Stomach (tissue), 9 donors: ENCODE results near the gene CREB5. TPM values are rescaled to one million over a fixed set of nuclear protein-coding genes. Genes with fewer than 3 reads are reported as not detected.

ENCODE experiments used
- DNase-seq, 2 donors: peaks; one replicate each; pipeline versions ENCODE4 v3.0.0 to v3.0.0-alpha.2; 2013 to 2019
- H3K27ac ChIP-seq, 5 donors: fragments of 200-600 bp in 4 of 5; sonication (generic) in 4 of 5; one replicate each; pipeline ENCODE4 v1.5.1; 2013 to 2019; ENCODE audit warnings: mild to moderate bottlenecking in 1 of 5, moderate library complexity in 1 of 5
- H3K27me3 ChIP-seq, 3 donors: fragments of 200-600 bp; sonication (generic); one replicate each; pipeline ENCODE4 v1.5.1; 2017 to 2019; ENCODE audit warnings: mixed run types in 1 of 3
- H3K36me3 ChIP-seq, 4 donors: fragments of 200-600 bp; sonication (generic); 1 replicate in 3 of 4; 2 replicates in 1 of 4; pipeline ENCODE4 v1.5.1; 2016 to 2019
- H3K4me1 ChIP-seq, 4 donors: fragments of 200-600 bp; sonication (generic); one replicate each; pipeline ENCODE4 v1.5.1; 2016 to 2019
- H3K4me3 ChIP-seq, 4 donors: fragments of 200-600 bp; sonication (generic) in 3 of 4; one replicate each; pipeline ENCODE4 v1.5.1; 2016 to 2019; ENCODE audit warnings: mild to moderate bottlenecking in 1 of 4
- H3K9me3 ChIP-seq, 4 donors: fragments of 200-600 bp; sonication (generic); one replicate each; pipeline ENCODE4 v1.5.1; 2016 to 2019
- EP300 ChIP-seq: sonication (generic); formaldehyde crosslinking; IDR thresholded peaks from one replicate; pipeline ENCODE4 v1.6.1; 2017; ENCODE audit warnings: antibody characterized with exemption
- POLR2A ChIP-seq, 4 donors: fragments of 450-650 bp; IDR thresholded peaks; one replicate each; pipeline ENCODE4 v1.6.1; 2016; ENCODE audit warnings: antibody characterized with exemption in 4 of 4, control low read depth in 2 of 4, mild to moderate bottlenecking in 1 of 4, moderate library complexity in 1 of 4
- POLR2AphosphoS5 ChIP-seq, 3 donors: sonication (generic); formaldehyde crosslinking; IDR thresholded peaks; one replicate each; pipeline ENCODE4 v1.6.1; 2016; ENCODE audit warnings: antibody characterized with exemption in 3 of 3
- WGBS, 5 donors: extraction: QIAGEN DNeasy Blood & Tissue Kit in 3 of 5; methylation state at CpG; one replicate each; pipeline versions ENCODE4 v1.1.5 to v1.1.7; 2013 to 2018; 5-methylcytosine and 5-hydroxymethylcytosine counted together
- intact Hi-C: fragments of 100-400 bp; cut with DNase I; formaldehyde crosslinking; loops from one replicate; pipeline ENCODE4 v1.15.1; 2023; ENCODE audit warnings: low total_unique reads
- polyA plus RNA-seq, 3 donors: library from polyadenylated mRNA; stranded (reverse); fragments of 200-250 nt; gene quantifications; one replicate each; pipeline ENCODE4 v1.2.3, GENCODE V29; 2013
- total RNA-seq, 5 donors: library from RNA; depleted of rRNA; stranded (reverse); fragments of >200 nt; gene quantifications; one replicate each; pipeline versions ENCODE4 v1.1.0 to v1.2.3, GENCODE V29; 2014 to 2016
- TF ChIP-seq, protein P1 (sequence below), 7 experiments: fragments of 450-650 bp in 4 of 7; fragments of 200-600 bp in 3 of 7; sonication (generic) in 3 of 7; IDR thresholded peaks; one replicate each; pipeline ENCODE4 v1.5.1; 2016 to 2019; ENCODE audit warnings: antibody characterized with exemption in 7 of 7, control low read depth in 2 of 7, mild to moderate bottlenecking in 1 of 7
- donor health status: healthy with polysubstance abuse.
- donor health status: Bipolar disorder and iron deficiency.
- donor health status: healthy.

Gene CREB5
- total and polyA plus RNA-seq, 8 donors, result 0.68 to 30.3 (median 1.5) TPM; not detected in 1

DNA sequence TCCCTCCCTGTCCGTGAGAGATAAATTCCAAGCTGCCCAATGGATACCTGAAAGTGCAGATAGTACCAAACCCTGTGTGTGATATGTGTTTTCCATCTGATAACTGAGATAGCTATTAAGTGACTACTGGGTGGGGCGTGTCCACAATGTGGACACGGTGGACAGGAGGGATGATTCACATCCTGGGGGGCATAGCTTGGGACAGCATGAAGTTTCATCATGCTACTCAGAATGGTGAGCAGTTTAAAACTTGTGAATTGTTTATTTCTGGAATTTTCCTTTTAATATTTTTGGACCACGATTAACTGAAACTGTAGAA, 158.6 kb downstream of the CREB5 start:
- H3K27me3 ChIP-seq, result peaks cover 0 to 53% (median 8%) of the 10 kb centered on the region in 3 donors
- no peak overlapping the region for H3K27ac ChIP-seq
- no peak for DNase-seq
- no peak overlapping the region for H3K4me3 ChIP-seq
- H3K36me3 ChIP-seq, result no peaks in the 10 kb centered on the region
- intact Hi-C loops, result no loop called here
- H3K9me3 ChIP-seq, result no peaks in the 10 kb centered on the region
- TF ChIP-seq, protein P1, sequence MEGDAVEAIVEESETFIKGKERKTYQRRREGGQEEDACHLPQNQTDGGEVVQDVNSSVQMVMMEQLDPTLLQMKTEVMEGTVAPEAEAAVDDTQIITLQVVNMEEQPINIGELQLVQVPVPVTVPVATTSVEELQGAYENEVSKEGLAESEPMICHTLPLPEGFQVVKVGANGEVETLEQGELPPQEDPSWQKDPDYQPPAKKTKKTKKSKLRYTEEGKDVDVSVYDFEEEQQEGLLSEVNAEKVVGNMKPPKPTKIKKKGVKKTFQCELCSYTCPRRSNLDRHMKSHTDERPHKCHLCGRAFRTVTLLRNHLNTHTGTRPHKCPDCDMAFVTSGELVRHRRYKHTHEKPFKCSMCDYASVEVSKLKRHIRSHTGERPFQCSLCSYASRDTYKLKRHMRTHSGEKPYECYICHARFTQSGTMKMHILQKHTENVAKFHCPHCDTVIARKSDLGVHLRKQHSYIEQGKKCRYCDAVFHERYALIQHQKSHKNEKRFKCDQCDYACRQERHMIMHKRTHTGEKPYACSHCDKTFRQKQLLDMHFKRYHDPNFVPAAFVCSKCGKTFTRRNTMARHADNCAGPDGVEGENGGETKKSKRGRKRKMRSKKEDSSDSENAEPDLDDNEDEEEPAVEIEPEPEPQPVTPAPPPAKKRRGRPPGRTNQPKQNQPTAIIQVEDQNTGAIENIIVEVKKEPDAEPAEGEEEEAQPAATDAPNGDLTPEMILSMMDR (IDR thresholded peaks at IDR 0.05), result no peak
- no peak for TF ChIP-seq POLR2A (IDR thresholded peaks at IDR 0.05)
- H3K4me1 ChIP-seq, result peaks cover 12 to 21% (median 19%) of the 10 kb centered on the region in 4 donors
- WGBS, 5 donors, result 57 to 74% (median 70%) methylated on average over 4 of the region's 4 CpGs

GRCh38 chr7:28571405-28571804, 159.1 kb downstream of the CREB5 start:
- Histone ChIP-seq H3K36me3 (no peaks in the 10 kb centered on the region), H3K4me1 (peaks cover 12 to 21% (median 19%) of the 10 kb centered on the region in 4 donors), H3K27me3 (peaks cover 0 to 58% (median 12%) of the 10 kb centered on the region in 3 donors), H3K9me3 (no peaks in the 10 kb centered on the region), H3K27ac (no peak overlapping the region), H3K4me3 (no peak overlapping the region)
- intact Hi-C loops, result no loop called here
- TF ChIP-seq, protein P1 (IDR thresholded peaks at IDR 0.05), result no peak
- TF ChIP-seq EP300, result no peak
- no peak for DNase-seq
- 93 to 98% (median 94%) methylated on average over 4 of the region's 4 CpGs for WGBS, 5 donors

GRCh38 chr7:28572321-28573058, 160.2 kb downstream of the CREB5 start:
- H3K9me3 ChIP-seq, result no peaks in the 10 kb centered on the region
- H3K27me3 ChIP-seq, result peaks cover 0 to 67% (median 12%) of the 10 kb centered on the region in 3 donors
- DNase-seq, result peak in 1 of 2 donors; percentile 15
- no peak overlapping the region for H3K27ac ChIP-seq
- H3K4me1 ChIP-seq, result peaks cover 12 to 21% (median 19%) of the 10 kb centered on the region in 4 donors
- H3K36me3 ChIP-seq, result no peaks in the 10 kb centered on the region
- intact Hi-C loops, result no loop called here
- TF ChIP-seq POLR2AphosphoS5 (IDR thresholded peaks at IDR 0.05), result no peak
- TF ChIP-seq, protein P1 (IDR thresholded peaks at IDR 0.05), result no peak
- no peak for TF ChIP-seq POLR2A (IDR thresholded peaks at IDR 0.05)
- no peak for TF ChIP-seq EP300
- whole genome bisulfite sequencing, 5 donors, result 32 to 53% (median 36%) methylated on average over 5 of the region's 5 CpGs
- no peak overlapping the region for H3K4me3 ChIP-seq

GRCh38 chr7:28573059-28573553, 160.8 kb downstream of the CREB5 start:
- peak; percentile 61 to 84 for DNase-seq
- no peak for TF ChIP-seq POLR2A (IDR thresholded peaks at IDR 0.05)
- peak in 1 of 3 donors; percentile 16 for TF ChIP-seq POLR2AphosphoS5 (IDR thresholded peaks at IDR 0.05)
- TF ChIP-seq, protein P1 (IDR thresholded peaks at IDR 0.05), result no peak
- TF ChIP-seq EP300, result no peak

More at GRCh38 chr7:28573059-28573553, 160.8 kb downstream of the CREB5 start:
- 17 to 48% (median 22%) methylated on average over 6 of the region's 6 CpGs for WGBS, 5 donors
- H3K9me3 ChIP-seq, result no peaks in the 10 kb centered on the region
- intact Hi-C loops, result no loop called here
- no peaks in the 10 kb centered on the region for H3K36me3 ChIP-seq
- no peak overlapping the region for H3K27ac ChIP-seq
- H3K4me1 ChIP-seq, result peaks cover 12 to 21% (median 19%) of the 10 kb centered on the region in 4 donors
- no peak overlapping the region for H3K4me3 ChIP-seq
- H3K27me3 ChIP-seq, result peaks cover 0 to 71% (median 12%) of the 10 kb centered on the region in 3 donors
